Measurements from ENCODE around the gene SMC2.

Gene SMC2

GRCh38 chr9:104088416-104088815 lies 5.7 kb upstream of the SMC2 start:
- TF ChIP-seq CTCF (IDR thresholded peaks at IDR 0.05; ENCODE audit: low read depth, low read length, missing control alignments) = no peak
- H3K4me3 ChIP-seq (ENCODE audit: low read depth, low read length) = no peak overlapping the region
- DNase-seq (ENCODE audit: low read depth) = no peak

- no peak for TF ChIP-seq CTCF (IDR thresholded peaks at IDR 0.05; ENCODE audit: low read depth, low read length, missing control alignments)
Measured at GRCh38 chr9:104090578-104090977, 3.5 kb upstream of the SMC2 start.

GRCh38 chr9:104091116-104091515 lies 3.0 kb upstream of the SMC2 start:
- no peak for TF ChIP-seq CTCF (IDR thresholded peaks at IDR 0.05; ENCODE audit: low read depth, low read length, missing control alignments)
- DNase-seq (ENCODE audit: low read depth) = no peak
- no peak overlapping the region for H3K4me3 ChIP-seq (ENCODE audit: low read depth, low read length)

More at GRCh38 chr9:104090578-104090977, 3.5 kb upstream of the SMC2 start:
- DNase-seq (ENCODE audit: low read depth) = no peak
- no peak overlapping the region for H3K4me3 ChIP-seq (ENCODE audit: low read depth, low read length)

- no peak for DNase-seq (ENCODE audit: low read depth)
Measured at GRCh38 chr9:104091708-104092107, 2.4 kb upstream of the SMC2 start.

GRCh38 chr9:104092192-104092591 lies 1.9 kb upstream of the SMC2 start:
- DNase-seq (ENCODE audit: low read depth) = no peak
- H3K4me3 ChIP-seq (ENCODE audit: low read depth, low read length) = no peak overlapping the region
- TF ChIP-seq CTCF (IDR thresholded peaks at IDR 0.05; ENCODE audit: low read depth, low read length, missing control alignments) = no peak

More at GRCh38 chr9:104091708-104092107, 2.4 kb upstream of the SMC2 start:
- no peak overlapping the region for H3K4me3 ChIP-seq (ENCODE audit: low read depth, low read length)
- peak; percentile 7 for TF ChIP-seq CTCF (IDR thresholded peaks at IDR 0.05; ENCODE audit: low read depth, low read length, missing control alignments)

- DNase-seq (ENCODE audit: low read depth) = no peak
- H3K4me3 ChIP-seq (ENCODE audit: low read depth, low read length) = peak overlapping the region; percentile 77
- TF ChIP-seq CTCF (IDR thresholded peaks at IDR 0.05; ENCODE audit: low read depth, low read length, missing control alignments) = no peak
Measured at GRCh38 chr9:104092875-104093600, 1.1 kb upstream of the SMC2 start.

GRCh38 chr9:104094534-104095015 lies 466 bp downstream of the SMC2 start:
- no peak for TF ChIP-seq CTCF (IDR thresholded peaks at IDR 0.05; ENCODE audit: low read depth, low read length, missing control alignments)
- DNase-seq (ENCODE audit: low read depth) = no peak
- H3K4me3 ChIP-seq (ENCODE audit: low read depth, low read length) = peak overlapping the region; percentile 77

Data from GM12864 (cell line).